ENCODE results near the gene UTP25.

DNA sequence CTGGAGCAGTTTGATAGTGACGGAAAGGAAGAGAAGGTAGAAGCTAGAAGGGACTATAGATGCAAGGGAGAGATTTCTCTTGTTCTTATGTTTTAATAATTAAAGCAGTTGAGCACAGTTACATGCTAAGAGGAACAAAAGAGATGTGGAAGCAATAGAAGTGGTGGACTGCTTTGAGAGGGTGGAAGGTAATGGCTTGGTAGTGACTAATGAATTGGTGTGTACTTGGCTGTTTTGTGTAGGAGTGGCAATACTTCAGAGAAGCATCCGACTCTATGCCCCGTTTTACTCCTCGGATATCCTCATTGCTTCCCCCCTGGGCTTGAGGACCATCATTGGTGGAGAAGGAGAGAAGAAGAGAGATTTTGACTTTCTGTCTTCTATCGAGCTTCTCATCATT is 12.8 kb downstream of the UTP25 start:
- no peak for TF ChIP-seq POLR2A (IDR thresholded peaks at IDR 0.05; ENCODE audit: low read length)
- TF ChIP-seq GATA1 (IDR thresholded peaks at IDR 0.05; ENCODE audit: low read depth, low read length) = no peak
